GM12801 (cell line): ENCODE data around the gene BPIFA1.

Experiments used
- TF ChIP-seq, protein P1 (sequence below): IDR thresholded peaks from one replicate; pipeline ENCODE4 v1.5.1; 2011; ENCODE audit warnings: control low read depth; ENCODE audit not compliant: insufficient read length; ENCODE audit errors: extremely low read depth

The BPIFA1 gene

DNA sequence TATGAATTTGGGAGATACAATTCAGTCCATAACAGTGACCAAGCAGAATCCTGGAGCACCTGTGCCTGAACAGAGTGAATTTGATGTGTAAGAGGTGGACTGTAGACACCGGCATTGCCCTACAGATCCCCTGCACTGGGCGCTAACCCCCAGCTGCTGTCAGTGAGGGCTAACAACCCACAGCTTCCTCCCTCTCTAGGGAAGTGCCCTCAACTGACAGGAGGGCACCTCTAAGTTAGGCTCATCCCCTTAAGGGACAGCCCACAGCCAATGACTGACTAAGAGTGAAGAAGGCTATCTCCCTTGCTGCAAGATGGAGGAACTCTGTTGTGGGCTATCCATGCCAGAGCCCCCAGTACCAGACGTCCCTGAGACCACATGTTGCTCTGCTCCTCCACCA is 31.9 kb downstream of the BPIFA1 start:
- TF ChIP-seq, protein P1, sequence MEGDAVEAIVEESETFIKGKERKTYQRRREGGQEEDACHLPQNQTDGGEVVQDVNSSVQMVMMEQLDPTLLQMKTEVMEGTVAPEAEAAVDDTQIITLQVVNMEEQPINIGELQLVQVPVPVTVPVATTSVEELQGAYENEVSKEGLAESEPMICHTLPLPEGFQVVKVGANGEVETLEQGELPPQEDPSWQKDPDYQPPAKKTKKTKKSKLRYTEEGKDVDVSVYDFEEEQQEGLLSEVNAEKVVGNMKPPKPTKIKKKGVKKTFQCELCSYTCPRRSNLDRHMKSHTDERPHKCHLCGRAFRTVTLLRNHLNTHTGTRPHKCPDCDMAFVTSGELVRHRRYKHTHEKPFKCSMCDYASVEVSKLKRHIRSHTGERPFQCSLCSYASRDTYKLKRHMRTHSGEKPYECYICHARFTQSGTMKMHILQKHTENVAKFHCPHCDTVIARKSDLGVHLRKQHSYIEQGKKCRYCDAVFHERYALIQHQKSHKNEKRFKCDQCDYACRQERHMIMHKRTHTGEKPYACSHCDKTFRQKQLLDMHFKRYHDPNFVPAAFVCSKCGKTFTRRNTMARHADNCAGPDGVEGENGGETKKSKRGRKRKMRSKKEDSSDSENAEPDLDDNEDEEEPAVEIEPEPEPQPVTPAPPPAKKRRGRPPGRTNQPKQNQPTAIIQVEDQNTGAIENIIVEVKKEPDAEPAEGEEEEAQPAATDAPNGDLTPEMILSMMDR: no peak

DNA sequence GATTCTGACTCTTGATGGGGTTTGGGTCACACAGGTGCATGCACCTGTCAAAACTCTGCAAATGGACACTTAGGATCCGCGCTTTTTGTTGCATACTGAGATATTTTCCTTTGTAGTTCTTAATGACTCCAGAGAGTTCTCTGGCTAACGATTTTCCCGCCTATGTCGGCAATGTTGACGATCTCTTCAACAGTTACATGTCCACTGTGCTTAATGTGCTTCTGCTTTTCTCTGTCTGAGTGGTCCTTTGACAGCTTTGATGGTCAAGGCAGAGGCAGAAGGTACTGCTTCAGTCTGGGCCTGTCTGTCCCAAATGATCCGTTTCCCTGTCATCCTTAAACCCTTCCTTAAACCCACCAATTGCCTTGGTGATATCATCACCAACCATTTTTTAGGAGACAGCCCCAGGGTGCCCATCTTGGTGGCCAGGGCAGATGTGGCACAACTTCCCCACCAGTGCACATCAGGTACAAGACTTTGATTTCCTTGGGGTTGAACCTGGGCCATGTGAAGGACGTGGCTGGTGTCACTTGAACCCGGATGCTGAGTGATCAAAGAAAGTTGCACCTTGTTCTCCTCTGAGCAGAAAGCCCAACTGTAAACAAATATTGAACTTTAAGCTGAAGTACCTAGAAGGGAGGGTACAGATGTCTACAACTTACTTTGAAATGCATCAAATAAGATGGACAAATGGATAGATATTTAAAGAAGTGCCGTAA is 36.5 kb downstream of the BPIFA1 start:
- TF ChIP-seq, protein P1: no peak

DNA sequence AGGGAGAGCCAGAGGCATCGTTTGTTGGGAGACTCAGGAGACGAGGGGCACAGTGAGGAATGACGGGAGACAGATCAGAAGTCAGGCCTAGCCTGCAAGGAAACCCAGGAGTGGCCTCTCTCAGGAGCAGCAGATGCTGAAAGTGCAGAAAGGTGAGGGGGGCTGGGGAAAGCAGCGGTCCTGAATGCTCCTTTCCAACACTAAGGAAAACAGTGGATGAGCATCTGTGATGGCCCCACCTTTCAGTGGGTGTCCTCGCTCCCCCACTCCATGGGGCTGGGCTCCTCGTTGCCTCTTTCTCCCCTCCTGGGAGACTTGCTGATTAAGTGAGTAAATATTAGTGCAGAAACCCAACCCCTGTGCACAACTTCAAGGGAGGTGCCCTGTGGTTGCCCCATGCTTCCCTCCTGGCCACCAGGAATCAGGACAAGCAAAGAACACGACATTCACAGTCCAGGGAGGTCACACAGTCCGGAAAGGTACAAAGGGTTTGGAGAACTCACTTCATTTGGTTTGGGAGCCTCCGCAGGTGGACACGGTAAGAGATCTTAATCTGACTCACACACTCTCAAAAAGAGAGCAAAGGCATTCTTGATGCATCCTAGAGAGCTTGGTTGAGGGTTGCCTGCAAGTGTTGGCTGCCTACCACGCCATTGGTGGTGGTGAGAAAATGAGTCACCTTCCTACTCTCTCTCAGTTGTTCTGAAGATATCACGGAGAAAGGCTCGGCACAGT is 37.5 kb downstream of the BPIFA1 start:
- TF ChIP-seq, protein P1: no peak

DNA sequence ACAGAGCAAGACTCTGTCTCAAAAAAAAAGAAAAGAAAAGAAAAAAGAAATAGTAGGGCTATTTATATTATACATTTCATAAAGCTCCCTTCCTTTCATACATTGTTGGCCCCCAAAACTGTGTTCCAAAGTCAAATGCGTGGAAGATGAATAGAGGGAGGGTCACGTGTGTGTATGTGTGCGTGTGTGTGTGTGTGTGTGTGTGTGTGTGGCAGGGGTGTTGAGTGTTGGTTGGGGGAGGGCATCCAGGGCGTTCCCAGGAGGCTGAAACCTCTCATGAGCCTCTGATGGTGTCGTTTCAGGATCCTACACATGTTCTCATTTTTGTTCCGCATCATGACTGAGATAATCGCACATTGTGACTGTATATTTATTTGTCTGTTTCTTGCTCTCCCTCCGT is 39.4 kb downstream of the BPIFA1 start:
- TF ChIP-seq, protein P1: no peak

DNA sequence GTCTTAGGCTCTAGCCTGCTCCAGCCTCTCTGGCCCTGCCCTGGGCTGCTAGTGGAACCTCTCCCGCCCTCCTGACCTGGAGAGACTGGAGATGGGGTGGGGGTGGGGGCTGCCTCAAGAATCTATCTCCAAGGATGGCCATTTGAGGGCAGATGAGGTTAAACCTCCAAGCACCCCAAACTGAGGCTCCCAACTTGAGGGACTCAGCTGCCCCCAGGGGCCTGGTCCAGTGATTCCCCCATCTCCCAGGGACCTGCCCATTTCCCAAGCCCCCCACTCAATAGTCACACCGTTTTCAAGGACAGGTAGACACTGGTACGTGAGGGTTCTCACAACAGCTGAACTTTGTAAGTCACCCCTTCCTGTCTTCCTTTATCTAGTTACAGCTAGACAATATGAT is 40.1 kb downstream of the BPIFA1 start:
- TF ChIP-seq, protein P1: no peak

DNA sequence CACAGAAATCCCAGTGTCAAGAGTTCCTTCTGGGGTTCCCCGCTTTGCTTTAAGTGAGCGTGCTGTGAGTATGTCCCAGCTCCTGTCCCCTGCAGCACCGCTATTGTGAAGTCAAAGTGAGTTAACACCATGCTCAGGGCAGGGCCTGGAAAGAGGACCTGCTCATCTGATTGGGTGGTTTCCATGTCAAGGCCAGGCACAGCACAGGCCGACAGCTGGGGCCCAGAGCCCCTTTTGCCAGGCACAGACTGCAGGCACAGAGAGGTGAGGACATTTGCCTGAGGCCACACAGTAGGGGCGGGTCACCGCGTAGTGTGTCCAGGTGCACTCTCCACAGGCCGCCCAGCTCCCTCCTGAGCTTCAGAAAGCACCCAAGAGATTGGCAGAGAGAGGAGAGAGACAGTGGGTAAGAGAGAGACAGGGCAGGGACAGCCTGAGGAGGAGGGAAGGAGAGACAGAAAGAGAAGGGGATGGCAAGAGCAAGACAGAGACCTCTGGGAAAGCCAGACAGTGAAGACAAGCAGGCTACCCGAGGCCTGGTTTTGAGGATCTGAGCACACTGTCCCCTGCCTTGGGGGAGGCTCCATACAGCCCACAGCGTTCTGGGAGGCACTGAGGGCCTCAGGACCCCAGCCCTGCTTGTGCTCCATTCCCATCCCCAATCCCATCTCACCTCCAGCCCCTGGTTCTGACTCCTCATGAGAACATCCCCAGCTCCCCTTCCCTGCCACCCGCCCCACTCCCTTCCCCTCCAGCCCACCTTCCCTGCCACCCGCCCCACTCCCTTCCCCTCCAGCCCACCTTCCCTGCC is 40.7 kb downstream of the BPIFA1 start:
- TF ChIP-seq, protein P1: no peak

DNA sequence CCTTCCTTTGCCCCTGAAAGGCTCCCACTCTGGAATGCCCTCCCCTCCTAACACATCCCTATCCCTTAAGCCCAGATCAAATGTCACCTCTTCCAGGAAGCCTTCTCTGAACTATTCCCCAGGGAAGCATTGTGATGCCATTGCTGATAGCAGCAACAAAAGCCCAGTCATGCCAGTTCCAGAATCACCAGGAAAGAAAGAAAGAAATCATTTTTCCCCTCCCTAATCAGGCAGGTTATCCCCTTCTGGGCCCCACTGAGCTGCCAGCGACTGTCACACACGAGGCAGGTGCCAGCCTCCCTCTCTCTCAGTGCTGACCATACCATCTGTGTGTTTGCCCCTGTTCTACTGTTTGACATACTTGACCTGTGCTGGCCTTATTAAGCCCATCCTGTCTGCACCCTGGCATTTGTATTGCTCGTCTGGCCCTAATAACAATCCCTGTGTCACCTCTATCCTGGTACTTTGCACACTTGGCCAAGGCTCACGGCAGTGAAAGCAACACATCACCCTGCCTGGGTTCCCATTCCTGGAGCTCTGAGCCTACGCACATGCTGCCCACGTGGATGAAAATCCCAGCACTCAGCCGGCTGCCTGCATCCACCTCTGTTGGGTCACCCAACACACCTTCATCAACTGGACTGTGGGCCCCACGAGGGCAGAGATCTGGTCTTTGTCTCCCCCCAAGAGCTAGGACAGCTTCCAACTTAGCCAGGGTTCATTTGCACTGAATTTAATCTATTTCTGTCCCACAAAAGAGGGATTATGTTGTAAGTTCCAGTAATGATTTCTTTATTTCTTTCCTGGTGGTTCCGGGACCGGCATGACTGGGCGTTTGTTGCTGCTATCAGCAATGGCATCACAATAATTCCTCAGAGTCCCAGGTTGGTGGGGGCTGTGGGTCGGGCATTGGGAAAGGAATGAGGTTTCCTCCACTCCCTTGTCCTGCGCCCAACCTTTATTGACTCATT is 42.0 kb downstream of the BPIFA1 start:
- TF ChIP-seq, protein P1: no peak
